Fibroblast of mammary gland (primary cell): Measurements from ENCODE around the gene CD44.

Experiments
- DNase-seq: peaks from one replicate; pipeline ENCODE4 v3.0.0-alpha.2; 2010; ENCODE audit warnings: low read depth
- H3K4me3 ChIP-seq: 2 replicates; pipeline ENCODE4 v1.5.1; 2011; ENCODE audit warnings: low read depth, mild to moderate bottlenecking, low read length, moderate library complexity; ENCODE audit not compliant: control insufficient read depth
- CTCF ChIP-seq: conservative IDR thresholded peaks from 2 replicates; pipeline ENCODE4 v1.5.1; 2011; ENCODE audit warnings: low read depth, low read length, inconsistent platforms; ENCODE audit not compliant: control insufficient read depth, insufficient read depth

Gene CD44

DNA sequence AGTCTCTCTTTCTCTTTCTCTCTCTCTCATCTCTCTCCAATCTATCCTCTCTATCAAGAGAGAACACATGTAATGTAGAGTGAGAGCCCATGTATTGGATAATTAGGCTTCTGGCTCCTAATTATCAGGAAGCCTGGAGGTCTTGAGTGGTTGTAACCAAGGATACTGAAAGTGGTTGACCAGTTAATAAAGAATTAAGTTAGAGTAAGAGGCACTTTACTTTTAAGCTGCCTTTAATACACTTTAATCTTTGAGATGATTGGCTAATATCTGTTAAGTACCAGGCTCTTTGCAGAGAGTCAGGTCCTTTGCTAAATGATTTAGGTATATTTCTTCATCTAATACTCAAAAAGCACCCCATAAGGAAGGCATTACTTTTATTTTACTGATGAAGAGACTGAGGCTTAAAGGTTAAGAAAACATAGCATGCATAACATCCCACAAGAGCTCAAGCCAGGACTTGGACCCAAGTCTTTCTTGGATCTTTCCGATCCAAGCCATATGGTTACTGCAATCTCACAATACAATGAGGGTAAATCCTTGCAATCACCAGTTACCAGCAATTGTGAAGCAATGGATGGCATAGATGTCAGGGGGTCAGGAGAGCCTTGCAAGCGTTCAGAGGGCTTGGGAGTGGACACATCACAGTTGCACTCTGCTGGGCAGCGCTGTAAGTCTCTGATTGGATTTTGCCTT, 22.1 kb downstream of the CD44 start:
- no peak overlapping the region for H3K4me3 ChIP-seq
- no peak for TF ChIP-seq CTCF
- DNase-seq = no peak

GRCh38 chr11:35162745-35163144, 23.8 kb downstream of the CD44 start:
- no peak overlapping the region for H3K4me3 ChIP-seq
- no peak for TF ChIP-seq CTCF
- DNase-seq = peak; percentile 61

GRCh38 chr11:35163209-35163608, 24.2 kb downstream of the CD44 start:
- no peak for TF ChIP-seq CTCF
- H3K4me3 ChIP-seq = no peak overlapping the region

GRCh38 chr11:35163702-35164496, 24.9 kb downstream of the CD44 start:
- no peak for DNase-seq
- TF ChIP-seq CTCF = peak; percentile 33
- no peak overlapping the region for H3K4me3 ChIP-seq

More at GRCh38 chr11:35163209-35163608, 24.2 kb downstream of the CD44 start:
- no peak for DNase-seq

DNA sequence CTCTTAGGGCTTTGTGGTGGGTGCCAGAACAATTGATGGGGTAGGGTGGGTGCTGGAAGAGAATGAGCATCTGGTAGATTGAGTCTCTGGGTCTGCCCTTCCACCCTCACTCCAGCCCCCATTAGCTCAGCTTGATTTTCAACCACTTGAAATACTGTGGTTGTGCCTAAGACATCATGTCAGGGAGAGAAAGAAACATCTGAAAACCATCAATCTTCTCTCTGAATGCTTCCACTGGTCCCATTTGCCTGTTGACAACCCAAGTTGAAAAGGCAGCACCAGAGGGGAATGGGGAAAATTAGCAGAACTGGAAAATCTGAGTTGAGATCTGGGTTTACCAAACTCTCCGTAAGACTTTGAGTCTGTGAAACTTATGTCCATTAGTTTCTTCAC, 26.1 kb downstream of the CD44 start:
- no peak for TF ChIP-seq CTCF
- no peak for DNase-seq
- no peak overlapping the region for H3K4me3 ChIP-seq

- peak; percentile 87 for DNase-seq
- TF ChIP-seq CTCF = no peak
- H3K4me3 ChIP-seq = no peak overlapping the region
These were observed 26.7 kb downstream of the CD44 start for GRCh38 chr11:35165423-35166368.
